GM18870 (cell line): ENCODE results near the gene CNR2.
"Not testable (repeated sequence)": the region's sequence is repeated elsewhere in the genome, so short reads cannot be mapped to it uniquely, and the experiment has no call there.

Source experiments
- ATAC-seq: cut with Tn5 transposase; IDR thresholded peaks from one replicate; pipeline ENCODE4 v1.9.1; 2021; ENCODE audit warnings: moderate library complexity; ENCODE audit not compliant: unreplicated experiment

Gene CNR2

GRCh38 chr1:23913212-23913880 is at the start of gene CNR2:
Gene CNR2 (minus strand): TSS chr1:23913362. CDS start chr1:23875617, 37,745 bp downstream.
- ATAC-seq = no peak

GRCh38 chr1:23960291-23961020 is 47.3 kb upstream of the CNR2 start:
- no peak for ATAC-seq

- peak; percentile 37 for ATAC-seq
These were observed 46.5 kb upstream of the CNR2 start, which contains the start of gene PNRC2 for GRCh38 chr1:23959461-23960290. Gene PNRC2 (plus strand): TSS chr1:23959828. CDS start chr1:23961458, 1,630 bp downstream.

- ATAC-seq = peak; percentile 48
These were observed 45.8 kb upstream of the CNR2 start for GRCh38 chr1:23958810-23959460.

GRCh38 chr1:23958040-23958809 is 45.1 kb upstream of the CNR2 start:
- not testable (repeated sequence) for ATAC-seq

GRCh38 chr1:23957096-23957495 is 43.9 kb upstream of the CNR2 start:
- ATAC-seq = no peak

- no peak for ATAC-seq
These were observed 39.9 kb upstream of the CNR2 start for GRCh38 chr1:23953020-23953419.

- no peak for ATAC-seq
These were observed 34.2 kb upstream of the CNR2 start for GRCh38 chr1:23947366-23947765.

GRCh38 chr1:23936481-23937176 is 23.5 kb upstream of the CNR2 start:
- ATAC-seq = no peak

- no peak for ATAC-seq
These were observed 18.3 kb upstream of the CNR2 start for GRCh38 chr1:23931491-23931880.

GRCh38 chr1:23930861-23931490 is 17.8 kb upstream of the CNR2 start:
- ATAC-seq = no peak

GRCh38 chr1:23930270-23930669 is 17.1 kb upstream of the CNR2 start:
- ATAC-seq = no peak

- no peak for ATAC-seq
These were observed 15.6 kb upstream of the CNR2 start for GRCh38 chr1:23928789-23929188.

GRCh38 chr1:23927097-23927496 is 13.9 kb upstream of the CNR2 start:
- no peak for ATAC-seq

GRCh38 chr1:23925279-23925678 is 12.1 kb upstream of the CNR2 start:
- no peak for ATAC-seq

- ATAC-seq = no peak
These were observed 11.4 kb upstream of the CNR2 start for GRCh38 chr1:23924601-23925000.

GRCh38 chr1:23923592-23924499 is 10.7 kb upstream of the CNR2 start:
- no peak for ATAC-seq

GRCh38 chr1:23922321-23922943 is 9.3 kb upstream of the CNR2 start:
- no peak for ATAC-seq
